ENCODE results near the gene ANKS3.

The ANKS3 gene

DNA sequence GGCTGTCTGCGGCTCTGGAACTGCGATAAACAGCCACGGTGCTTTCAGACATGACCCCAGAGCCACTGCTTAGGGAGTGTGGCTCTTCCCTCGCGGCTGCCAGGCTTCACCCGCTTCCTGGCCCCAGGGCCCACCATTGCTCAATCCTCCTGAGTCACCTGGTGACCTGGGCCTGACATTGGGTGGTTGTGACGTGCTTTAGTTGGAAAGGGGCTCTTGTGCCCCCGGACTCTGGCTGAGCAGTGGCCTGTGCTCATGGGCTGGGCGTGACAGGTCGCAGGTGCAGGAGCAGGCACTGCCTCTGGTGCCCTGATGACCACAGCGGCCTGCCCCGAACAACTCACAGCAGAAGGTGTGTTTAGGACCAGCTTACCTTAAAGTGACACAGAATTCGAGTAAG is 49.3 kb downstream of the ANKS3 start:
- no peak for DNase-seq (ENCODE audit: low read depth)

GRCh38 chr16:4684058-4684715 is 49.9 kb downstream of the ANKS3 start:
- DNase-seq (ENCODE audit: low read depth), result no peak

GRCh38 chr16:4683255-4684057 is 50.6 kb downstream of the ANKS3 start:
- no peak for DNase-seq (ENCODE audit: low read depth)

GRCh38 chr16:4682616-4683254 is 51.3 kb downstream of the ANKS3 start:
- DNase-seq (ENCODE audit: low read depth), result no peak

DNA sequence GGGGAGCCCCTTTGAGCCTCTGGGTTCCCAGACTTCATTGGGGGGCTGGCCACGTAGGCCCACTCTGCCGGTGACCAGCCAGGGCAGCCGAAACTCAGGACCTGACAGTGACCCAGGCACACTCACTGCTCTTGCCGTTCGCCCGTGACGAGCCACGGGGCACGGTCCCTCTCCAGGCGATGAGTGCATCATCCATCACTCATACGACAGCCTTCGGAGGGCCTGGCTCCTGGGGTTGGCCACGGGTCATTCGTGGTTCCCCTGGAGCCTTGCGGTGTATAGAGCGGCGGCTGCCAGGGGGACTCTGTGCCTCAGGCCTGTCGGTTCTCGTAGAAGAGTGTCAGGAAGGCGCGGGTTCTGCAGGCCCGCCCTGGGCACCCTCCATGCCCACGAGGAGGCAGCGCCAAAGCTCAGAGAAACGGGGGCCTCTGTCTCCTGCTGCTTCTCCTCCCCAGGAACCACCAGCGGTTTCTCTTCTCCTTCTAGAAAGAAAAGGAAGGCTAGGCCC is 51.9 kb downstream of the ANKS3 start:
- no peak for DNase-seq (ENCODE audit: low read depth)

- DNase-seq (ENCODE audit: low read depth), result no peak
Measured at GRCh38 chr16:4681471-4682083, 52.5 kb downstream of the ANKS3 start.

DNA sequence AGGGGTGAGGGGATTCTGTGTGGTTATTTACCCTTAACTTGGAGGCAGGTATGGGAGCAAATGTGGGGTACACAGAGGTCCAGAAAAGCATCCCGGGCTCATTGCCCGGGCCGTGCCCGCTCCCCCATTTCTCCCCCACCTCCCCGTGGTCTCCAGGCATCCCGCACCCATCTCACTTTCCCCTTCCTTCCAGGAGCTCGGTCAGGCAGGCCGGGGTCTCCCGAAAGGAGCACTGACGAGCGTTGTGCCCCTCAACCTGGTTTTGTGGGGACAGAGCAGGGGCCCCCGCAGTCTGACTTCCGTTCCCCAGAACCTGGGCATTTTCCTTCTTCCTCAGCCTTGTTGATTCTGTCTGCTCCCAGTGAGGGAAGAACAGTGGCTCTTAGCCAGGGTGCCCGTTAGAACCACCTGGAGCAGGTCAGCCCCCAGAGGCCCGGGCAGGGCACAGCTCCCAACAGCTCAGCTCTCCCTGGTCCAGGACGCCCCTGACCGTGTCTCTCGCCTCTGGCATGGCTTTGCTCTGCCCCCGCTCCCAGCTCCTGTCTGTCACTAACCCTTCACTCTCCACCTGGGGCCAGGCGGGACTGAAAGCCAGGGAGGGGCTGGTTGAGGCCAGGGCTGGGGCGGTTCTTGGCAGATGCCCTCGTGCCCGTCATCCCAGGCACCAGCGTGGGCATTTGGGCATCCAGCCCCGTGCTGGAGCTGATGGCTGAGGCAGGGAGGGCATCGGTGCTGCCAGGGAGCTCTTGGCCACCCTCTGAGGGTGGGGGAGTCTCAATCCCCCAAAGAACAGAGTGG is 53.2 kb downstream of the ANKS3 start:
- no peak for DNase-seq (ENCODE audit: low read depth)

DNA sequence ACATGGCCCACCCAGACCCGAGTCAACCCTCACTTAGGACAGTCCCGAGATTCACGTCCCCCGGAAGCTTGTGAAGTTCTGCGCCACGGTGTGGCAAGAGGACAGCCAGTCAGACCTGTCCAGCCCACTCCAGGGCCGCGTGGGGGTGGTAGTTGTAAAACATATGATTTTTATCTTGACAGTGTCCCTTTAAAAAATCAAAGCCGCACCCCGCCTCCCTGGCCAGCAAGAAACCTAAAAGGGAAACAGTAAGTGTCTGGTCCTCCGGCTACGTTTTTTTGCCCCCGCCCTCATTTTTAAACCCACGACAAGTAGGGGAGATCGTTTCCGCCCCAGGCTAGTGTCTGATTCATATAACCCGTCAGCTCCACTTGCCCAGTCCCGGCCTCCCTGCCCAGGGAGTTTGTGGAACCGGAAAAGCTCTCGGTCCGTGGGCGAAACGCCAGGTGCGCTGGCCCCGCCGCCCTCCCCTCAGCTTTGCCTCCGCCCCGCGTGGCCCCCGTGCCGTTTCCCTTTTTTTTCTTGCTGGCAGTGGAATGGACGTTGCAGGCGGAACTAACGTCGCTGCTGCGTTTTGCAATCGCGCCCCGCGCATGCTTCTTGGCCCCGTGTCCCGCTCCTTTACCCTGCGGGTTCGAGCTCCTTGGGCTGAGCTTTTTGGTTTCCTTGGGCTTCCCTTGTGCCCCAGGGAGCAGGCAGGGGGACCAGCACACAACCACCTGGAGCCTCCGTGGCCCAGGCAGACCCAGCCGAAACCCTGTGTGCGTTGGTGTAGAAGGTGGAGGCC is 54.0 kb downstream of the ANKS3 start:
- no peak for DNase-seq (ENCODE audit: low read depth)

DNA sequence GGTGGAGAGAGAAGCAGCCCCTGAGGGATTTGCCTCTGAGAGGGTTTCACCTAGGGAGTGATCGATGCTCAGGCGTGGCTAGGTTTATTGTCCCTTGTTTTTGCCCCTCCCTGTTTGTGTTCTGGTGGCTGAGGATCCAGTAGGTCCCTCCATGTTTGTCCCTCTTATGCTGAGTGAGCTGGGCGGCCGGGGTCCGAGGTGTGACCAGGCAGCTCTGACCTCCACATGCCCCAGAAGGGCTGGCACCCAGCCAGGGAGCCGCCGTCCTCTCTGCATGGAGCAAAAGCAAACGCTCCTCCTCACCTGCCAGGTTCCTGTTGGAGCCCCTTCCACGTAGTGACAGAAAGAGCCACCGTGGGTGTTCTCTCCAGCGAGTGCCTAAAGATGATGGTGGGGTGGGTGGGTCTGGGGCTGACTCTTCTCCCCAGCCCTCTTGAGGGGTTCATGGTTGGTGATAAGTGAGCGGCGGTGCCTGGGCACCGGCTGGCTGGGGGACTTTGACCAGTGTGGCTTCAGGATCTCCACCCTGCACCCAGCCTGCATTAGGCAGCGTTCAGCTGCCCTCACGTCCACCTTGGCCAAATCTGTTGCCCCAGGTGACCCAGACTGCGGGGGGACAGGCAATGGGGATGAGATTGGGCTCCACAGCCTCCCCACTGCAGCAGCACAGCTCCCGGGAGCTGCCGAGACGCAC is 54.8 kb downstream of the ANKS3 start:
- DNase-seq (ENCODE audit: low read depth), result no peak

DNA sequence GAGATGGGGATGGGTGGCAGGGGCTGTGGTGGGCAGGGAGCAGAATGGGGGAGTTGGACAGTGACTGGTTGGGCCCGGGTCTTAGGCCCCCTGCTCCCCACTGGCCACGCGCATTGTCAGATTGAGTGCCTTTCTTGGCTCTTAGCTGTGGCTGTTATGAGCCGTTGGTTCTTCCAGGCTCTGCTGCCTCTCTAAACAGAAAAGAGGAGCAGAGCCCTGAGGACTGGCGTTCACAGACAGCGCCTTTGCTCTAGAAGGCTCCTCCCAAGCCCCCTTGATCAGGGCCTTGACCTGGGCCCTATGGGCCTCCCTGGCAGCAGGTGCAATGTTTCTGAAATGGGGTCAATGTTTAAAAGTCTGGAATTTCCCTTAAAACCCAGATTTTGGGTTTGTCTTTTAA is 55.5 kb downstream of the ANKS3 start:
- DNase-seq (ENCODE audit: low read depth), result no peak

DNA sequence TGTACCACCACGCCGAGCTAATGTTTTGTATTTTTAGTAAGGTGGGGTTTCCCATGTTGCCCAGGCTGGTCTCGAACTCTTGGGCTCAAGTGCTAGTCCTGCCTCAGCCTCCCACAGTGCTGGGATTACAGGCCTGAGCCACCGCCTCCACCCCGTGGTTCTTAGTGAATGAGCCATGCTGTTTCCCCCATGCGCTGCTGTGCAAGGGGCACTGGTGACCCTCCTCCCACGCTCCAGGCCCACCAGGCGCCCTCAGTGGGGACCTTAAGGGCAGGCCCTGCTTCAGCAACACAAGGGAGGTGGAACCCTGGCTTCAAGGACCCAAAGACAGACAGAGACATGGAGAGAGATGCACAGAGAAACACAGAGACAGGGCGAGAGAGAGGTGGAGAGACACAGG is 56.1 kb downstream of the ANKS3 start:
- DNase-seq (ENCODE audit: low read depth), result no peak

- DNase-seq (ENCODE audit: low read depth), result no peak
Measured at GRCh38 chr16:4677390-4677789, 56.7 kb downstream of the ANKS3 start.

GRCh38 chr16:4676831-4677230 is 57.2 kb downstream of the ANKS3 start:
- DNase-seq (ENCODE audit: low read depth), result no peak

DNA sequence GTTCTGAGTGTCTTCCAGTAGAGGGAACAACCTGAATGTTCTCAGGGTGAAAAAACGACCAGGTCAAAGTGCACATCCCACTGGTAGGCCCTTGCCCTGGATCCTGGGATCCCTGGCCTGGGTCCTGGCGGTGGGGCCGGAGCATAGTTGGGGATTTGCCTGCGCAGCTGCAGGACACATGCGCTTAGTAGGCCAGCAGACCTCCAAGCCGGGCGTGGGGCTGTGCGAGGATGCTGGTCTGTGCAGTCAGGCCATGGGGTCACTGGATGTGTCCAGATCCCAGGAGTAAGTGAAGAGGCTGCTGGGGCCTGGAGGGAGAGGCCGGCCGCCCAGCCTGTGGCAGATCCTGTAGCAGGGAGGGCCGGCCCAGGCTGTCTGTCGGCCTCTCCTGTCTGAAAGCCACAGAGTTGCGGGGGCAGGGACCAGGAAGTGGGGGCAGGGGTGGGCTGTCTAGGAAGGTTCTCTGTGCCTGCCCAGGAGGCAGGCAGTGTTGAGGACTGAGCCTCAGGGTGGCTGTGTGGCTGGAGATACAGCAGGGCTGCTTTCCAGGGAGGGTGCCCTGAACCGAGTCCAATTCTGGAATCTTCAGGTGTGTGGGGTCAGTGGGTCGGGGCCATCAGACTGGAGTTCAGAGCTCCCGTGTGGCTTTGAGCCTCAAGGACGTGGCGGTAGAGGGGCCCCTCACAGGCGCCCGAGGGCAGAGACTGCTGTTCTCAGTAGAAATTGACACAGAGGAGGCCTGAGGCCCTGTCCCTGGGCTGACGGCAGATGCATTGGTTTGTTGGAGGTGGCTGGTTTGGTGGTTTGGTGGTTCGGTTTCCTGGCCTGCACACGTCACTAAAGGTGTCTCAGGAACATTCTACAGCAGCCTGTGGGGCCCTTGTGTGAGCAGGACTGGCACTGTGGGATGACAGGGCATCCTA is 57.9 kb downstream of the ANKS3 start:
- no peak for DNase-seq (ENCODE audit: low read depth)

- DNase-seq (ENCODE audit: low read depth), result no peak
Measured at GRCh38 chr16:4674926-4675530, 59.0 kb downstream of the ANKS3 start.

- DNase-seq (ENCODE audit: low read depth), result no peak
Measured at GRCh38 chr16:4673387-4674046, 60.6 kb downstream of the ANKS3 start.

GRCh38 chr16:4668313-4668960 is 65.6 kb downstream of the ANKS3 start:
- no peak for DNase-seq (ENCODE audit: low read depth)
